HepG2 (cell line): Measurements from ENCODE around the gene PIGZ. TPM values are rescaled to one million over a fixed set of nuclear protein-coding genes. Genes with fewer than 3 reads are reported as not detected.

Source experiments
- ARNT2 ChIP-seq: sonication (generic); formaldehyde crosslinking; IDR thresholded peaks from 2 replicates; pipeline ENCODE4 v1.8.0; 2022; ENCODE audit warnings: mild to moderate bottlenecking, low read depth, missing genetic modification reagents, moderate library complexity
- CENPT ChIP-seq: sonication (generic); formaldehyde crosslinking; IDR thresholded peaks from 2 replicates; pipeline ENCODE4 v1.8.0; 2022; ENCODE audit warnings: low read depth, mild to moderate bottlenecking, moderate library complexity, missing genetic modification reagents
- FIP1L1 ChIP-seq: fragments of 200-400 bp; formaldehyde crosslinking; IDR thresholded peaks from 2 replicates; pipeline ENCODE4 v1.6.1; 2018; ENCODE audit warnings: low read depth, mild to moderate bottlenecking, low read length, moderate library complexity, borderline replicate concordance; ENCODE audit not compliant: insufficient read depth
- HIVEP1 ChIP-seq: sonication (generic); formaldehyde crosslinking; IDR thresholded peaks from 2 replicates; pipeline ENCODE4 v1.4.0; 2020; ENCODE audit warnings: mild to moderate bottlenecking, missing genetic modification reagents
- HNF4G ChIP-seq, 2 experiments: sonication (generic) in 1 of 2; formaldehyde crosslinking in 1 of 2; IDR thresholded peaks; 2 replicates each; pipeline versions ENCODE4 v1.4.0 to v1.6.1; 2011 to 2020; ENCODE audit warnings: borderline replicate concordance in 2 of 2, low read depth in 2 of 2, mild to moderate bottlenecking in 2 of 2, low read length in 1 of 2, missing genetic modification reagents in 1 of 2, moderate library complexity in 1 of 2
- KMT2B ChIP-seq: IDR thresholded peaks from 2 replicates; pipeline ENCODE4 v1.6.1; 2016; ENCODE audit warnings: missing genetic modification reagents, missing compliant biosample characterization
- MIER3 ChIP-seq: IDR thresholded peaks from 2 replicates; pipeline ENCODE4 v1.6.1; 2016; ENCODE audit warnings: missing compliant biosample characterization, borderline replicate concordance
- MTF1 ChIP-seq: sonication (generic); formaldehyde crosslinking; IDR thresholded peaks from 2 replicates; pipeline ENCODE4 v1.5.0; 2020; ENCODE audit warnings: missing genetic modification reagents
- TARDBP ChIP-seq: sonication (generic); formaldehyde crosslinking; IDR thresholded peaks from 2 replicates; pipeline ENCODE4 v1.8.0; 2022; ENCODE audit warnings: mild to moderate bottlenecking, missing genetic modification reagents
- TEAD3 ChIP-seq: optimal IDR thresholded peaks from 2 replicates; pipeline ENCODE3; 2016; ENCODE audit warnings: borderline replicate concordance
- ZBTB20 ChIP-seq: sonication (generic); formaldehyde crosslinking; IDR thresholded peaks from 2 replicates; pipeline ENCODE4 v1.8.1; 2023; ENCODE audit warnings: missing genetic modification reagents, low read depth, mild to moderate bottlenecking, borderline replicate concordance
- ZBTB26 ChIP-seq: IDR thresholded peaks from 2 replicates; pipeline ENCODE4 v1.6.1; 2016; ENCODE audit warnings: missing compliant biosample characterization, missing genetic modification reagents, borderline replicate concordance
- ZC3H4 ChIP-seq: sonication (generic); formaldehyde crosslinking; IDR thresholded peaks from 2 replicates; pipeline ENCODE4 v1.4.0; 2020; ENCODE audit warnings: missing genetic modification reagents, borderline replicate concordance
- ZMYM2 ChIP-seq: sonication (generic); formaldehyde crosslinking; IDR thresholded peaks from 2 replicates; pipeline ENCODE4 v1.8.0; 2022; ENCODE audit warnings: mild to moderate bottlenecking, missing genetic modification reagents
- ZMYM4 ChIP-seq: sonication (generic); formaldehyde crosslinking; IDR thresholded peaks from 2 replicates; pipeline ENCODE4 v1.8.1; 2023; ENCODE audit warnings: mild to moderate bottlenecking, missing genetic modification reagents
- ZNF20 ChIP-seq: sonication (generic); formaldehyde crosslinking; IDR thresholded peaks from 2 replicates; pipeline ENCODE4 v1.4.0; 2020; ENCODE audit warnings: mild to moderate bottlenecking, moderate library complexity, missing genetic modification reagents
- ZNF362 ChIP-seq: sonication (generic); formaldehyde crosslinking; IDR thresholded peaks from 2 replicates; pipeline ENCODE4 v1.4.0; 2020; ENCODE audit warnings: missing genetic modification reagents, mild to moderate bottlenecking, borderline replicate concordance
- ZNF446 ChIP-seq: sonication (generic); formaldehyde crosslinking; IDR thresholded peaks from 2 replicates; pipeline ENCODE4 v1.5.0; 2020; ENCODE audit warnings: mild to moderate bottlenecking, missing genetic modification reagents
- ZNF713 ChIP-seq: sonication (generic); formaldehyde crosslinking; IDR thresholded peaks from 2 replicates; pipeline ENCODE4 v1.4.0; 2020; ENCODE audit warnings: mild to moderate bottlenecking, missing genetic modification reagents
- polyA plus RNA-seq, 8 experiments: library from polyadenylated mRNA; depleted of rRNA in 3 of 8; stranded (reverse) in 7 of 8; unstranded in 1 of 8; fragments of >200 nt; fragmentation: Illumina TruSeq in 4 of 8; extraction: Trizol in 4 of 8; gene quantifications; 2 replicates each; pipeline versions ENCODE4 v1.2.1 to v1.2.3, GENCODE V29; 2011 to 2016; ENCODE audit warnings: low read depth in 4 of 8, missing spikeins in 1 of 8, mixed read lengths in 1 of 8; ENCODE audit not compliant: insufficient read depth in 1 of 8
- total RNA-seq, 5 experiments: library from RNA; depleted of rRNA; stranded (reverse); fragments of >200 nt; fragmentation: Illumina TruSeq; extraction: Trizol; gene quantifications; 2 replicates each; pipeline ENCODE4 v1.2.3, GENCODE V29; 2016; ENCODE audit warnings: low read depth in 1 of 5
- TF ChIP-seq, protein P1 (sequence below): sonication (generic); formaldehyde crosslinking; IDR thresholded peaks from 2 replicates; pipeline ENCODE4 v1.4.0; 2020; ENCODE audit warnings: mild to moderate bottlenecking, missing genetic modification reagents
- TF ChIP-seq, protein P2 (sequence below): sonication (generic); formaldehyde crosslinking; IDR thresholded peaks from 2 replicates; pipeline ENCODE4 v1.4.0; 2020; ENCODE audit warnings: low read depth, missing genetic modification reagents

Gene PIGZ
- total and polyA plus RNA-seq, 2 of the 13 experiments (the other 11 are each of a cell fraction or from before 2014, with no cell fraction given): 4.7 to 60.5 TPM

- TF ChIP-seq ZNF362 (CRISPR knock-in tag) (0 out of 2 replicates have a peak, but pooled peaks have one; percentile 28), HIVEP1 (CRISPR knock-in tag) (no peak), HNF4G (IDR thresholded peaks at IDR 0.05; ENCODE audit: borderline replicate concordance, low read depth, low read length) (no peak), HNF4G (CRISPR knock-in tag; IDR thresholded peaks at IDR 0.05; ENCODE audit: borderline replicate concordance, low read depth) (peak; percentile 58), KMT2B (CRISPR knock-in tag) (peak; percentile 14; the same call in 1 of the 2 replicates), CENPT (CRISPR knock-in tag) (no peak), TEAD3 (CRISPR knock-in tag) (no peak), ZMYM2 (no peak), TARDBP (CRISPR knock-in tag) (peak; percentile 20; the same call in 1 of the 2 replicates), ZBTB26 (no peak), ZNF713 (no peak), MIER3 (CRISPR knock-in tag) (no peak), ARNT2 (CRISPR knock-in tag) (peak; percentile 63; the same call in 1 of the 2 replicates), MTF1 (CRISPR knock-in tag) (no peak), ZC3H4 (CRISPR knock-in tag) (no peak), ZNF446 (peak; percentile 33; the same call in 1 of the 2 replicates), ZNF20 (CRISPR knock-in tag) (no peak), ZBTB20 (CRISPR knock-in tag) (peak; percentile 56; the same call in 1 of the 2 replicates), FIP1L1 (no peak), ZMYM4 (CRISPR knock-in tag) (0 out of 2 replicates have a peak, but pooled peaks have one; percentile 11)
- TF ChIP-seq, protein P1, sequence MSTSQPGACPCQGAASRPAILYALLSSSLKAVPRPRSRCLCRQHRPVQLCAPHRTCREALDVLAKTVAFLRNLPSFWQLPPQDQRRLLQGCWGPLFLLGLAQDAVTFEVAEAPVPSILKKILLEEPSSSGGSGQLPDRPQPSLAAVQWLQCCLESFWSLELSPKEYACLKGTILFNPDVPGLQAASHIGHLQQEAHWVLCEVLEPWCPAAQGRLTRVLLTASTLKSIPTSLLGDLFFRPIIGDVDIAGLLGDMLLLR (CRISPR knock-in tag): no peak
- TF ChIP-seq, protein P2, sequence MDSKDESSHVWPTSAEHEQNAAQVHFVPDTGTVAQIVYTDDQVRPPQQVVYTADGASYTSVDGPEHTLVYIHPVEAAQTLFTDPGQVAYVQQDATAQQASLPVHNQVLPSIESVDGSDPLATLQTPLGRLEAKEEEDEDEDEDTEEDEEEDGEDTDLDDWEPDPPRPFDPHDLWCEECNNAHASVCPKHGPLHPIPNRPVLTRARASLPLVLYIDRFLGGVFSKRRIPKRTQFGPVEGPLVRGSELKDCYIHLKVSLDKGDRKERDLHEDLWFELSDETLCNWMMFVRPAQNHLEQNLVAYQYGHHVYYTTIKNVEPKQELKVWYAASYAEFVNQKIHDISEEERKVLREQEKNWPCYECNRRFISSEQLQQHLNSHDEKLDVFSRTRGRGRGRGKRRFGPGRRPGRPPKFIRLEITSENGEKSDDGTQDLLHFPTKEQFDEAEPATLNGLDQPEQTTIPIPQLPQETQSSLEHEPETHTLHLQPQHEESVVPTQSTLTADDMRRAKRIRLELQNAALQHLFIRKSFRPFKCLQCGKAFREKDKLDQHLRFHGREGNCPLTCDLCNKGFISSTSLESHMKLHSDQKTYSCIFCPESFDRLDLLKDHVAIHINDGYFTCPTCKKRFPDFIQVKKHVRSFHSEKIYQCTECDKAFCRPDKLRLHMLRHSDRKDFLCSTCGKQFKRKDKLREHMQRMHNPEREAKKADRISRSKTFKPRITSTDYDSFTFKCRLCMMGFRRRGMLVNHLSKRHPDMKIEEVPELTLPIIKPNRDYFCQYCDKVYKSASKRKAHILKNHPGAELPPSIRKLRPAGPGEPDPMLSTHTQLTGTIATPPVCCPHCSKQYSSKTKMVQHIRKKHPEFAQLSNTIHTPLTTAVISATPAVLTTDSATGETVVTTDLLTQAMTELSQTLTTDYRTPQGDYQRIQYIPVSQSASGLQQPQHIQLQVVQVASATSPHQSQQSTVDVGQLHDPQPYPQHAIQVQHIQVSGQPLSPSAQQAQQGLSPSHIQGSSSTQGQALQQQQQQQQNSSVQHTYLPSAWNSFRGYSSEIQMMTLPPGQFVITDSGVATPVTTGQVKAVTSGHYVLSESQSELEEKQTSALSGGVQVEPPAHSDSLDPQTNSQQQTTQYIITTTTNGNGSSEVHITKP (CRISPR knock-in tag): no peak
Observed at GRCh38 chr3:196968233-196969133, at the start of gene PIGZ (continued).
